ENCODE data around the gene GLB1L3. TPM values are rescaled to one million over a fixed set of nuclear protein-coding genes. Genes with fewer than 3 reads are reported as not detected.
"Not testable (repeated sequence)": the region's sequence is repeated elsewhere in the genome, so short reads cannot be mapped to it uniquely, and the experiment has no call there.

The GLB1L3 gene
- total and polyA plus RNA-seq, 5 donors from 2014 or later: 2.0 to 3.0 (median 2.3) TPM

GRCh38 chr11:134312807-134313206 lies 36.6 kb downstream of the GLB1L3 start:
- Mint-ChIP-seq H3K27ac (no peak overlapping the region), H3K36me3 (no peaks in the 10 kb centered on the region), H3K4me3 (no peak overlapping the region), H3K9me3 (peaks cover 2 to 13% (median 4%) of the 10 kb centered on the region in 7 donors), H3K4me1 (no peaks in the 10 kb centered on the region), H3K27me3 (peaks cover 9% of the 10 kb centered on the region)
- no peak overlapping the region for H3K4me3 ChIP-seq (ENCODE audit: low read depth, low read length)
- H3K36me3 ChIP-seq (ENCODE audit: control insufficient read depth, insufficient read depth, low read length): no peaks in the 10 kb centered on the region
- DNase-seq: no peak
- peaks cover 13 to 15% of the 10 kb centered on the region in 2 experiments for H3K9me3 ChIP-seq (ENCODE audit: control insufficient read depth in 2 of 2, low read length in 2 of 2)
- no peaks in the 10 kb centered on the region for H3K4me1 ChIP-seq (ENCODE audit: control insufficient read depth, insufficient read depth, low read length, poor library complexity, severe bottlenecking)
- no peaks in the 10 kb centered on the region for H3K27me3 ChIP-seq (ENCODE audit: control insufficient read depth, insufficient read depth, low read length)
- H3K27ac ChIP-seq (ENCODE audit: insufficient read depth, low read length, poor library complexity, severe bottlenecking): no peak overlapping the region
- no peak for ATAC-seq (ENCODE audit: low read depth in 2 of 2)

DNA sequence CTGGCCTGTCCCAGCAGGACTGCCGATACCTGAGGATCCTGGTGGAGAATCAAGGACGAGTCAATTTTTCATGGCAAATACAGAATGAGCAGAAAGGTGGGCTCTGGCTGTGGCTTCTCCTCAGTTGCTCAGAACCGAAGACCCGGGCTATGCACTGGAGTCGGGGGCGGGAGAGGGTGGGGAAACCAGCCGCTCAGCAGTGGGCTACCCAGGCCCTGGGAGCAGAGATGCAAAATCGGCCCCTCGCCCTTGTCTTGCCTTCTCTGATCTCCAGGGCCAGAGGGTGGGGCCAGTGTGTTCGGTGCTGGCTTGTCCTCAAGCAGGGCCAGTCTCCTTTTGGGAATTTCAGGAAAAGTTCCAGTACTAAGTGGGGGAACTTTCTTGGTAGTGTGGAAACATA lies 37.2 kb downstream of the GLB1L3 start:
- peaks cover 3 to 16% (median 7%) of the 10 kb centered on the region in 7 donors for H3K9me3 Mint-ChIP-seq
- H3K27ac ChIP-seq (ENCODE audit: insufficient read depth, low read length, poor library complexity, severe bottlenecking): no peak overlapping the region
- no peaks in the 10 kb centered on the region for H3K4me1 ChIP-seq (ENCODE audit: control insufficient read depth, insufficient read depth, low read length, poor library complexity, severe bottlenecking)
- no peaks in the 10 kb centered on the region for H3K36me3 ChIP-seq (ENCODE audit: control insufficient read depth, insufficient read depth, low read length)
- peaks cover 12% of the 10 kb centered on the region for H3K27me3 Mint-ChIP-seq
- no peak overlapping the region for H3K4me3 ChIP-seq (ENCODE audit: low read depth, low read length)
- ATAC-seq (ENCODE audit: low read depth in 2 of 2) (no peak), DNase-seq (no peak)
- no peaks in the 10 kb centered on the region for H3K4me1 Mint-ChIP-seq
- peaks cover 17 to 18% of the 10 kb centered on the region in 2 experiments for H3K9me3 ChIP-seq (ENCODE audit: control insufficient read depth in 2 of 2, low read length in 2 of 2)
- H3K27me3 ChIP-seq (ENCODE audit: control insufficient read depth, insufficient read depth, low read length): no peaks in the 10 kb centered on the region
- no peaks in the 10 kb centered on the region for H3K36me3 Mint-ChIP-seq
- H3K4me3 Mint-ChIP-seq: no peak overlapping the region
- no peak overlapping the region for H3K27ac Mint-ChIP-seq

DNA sequence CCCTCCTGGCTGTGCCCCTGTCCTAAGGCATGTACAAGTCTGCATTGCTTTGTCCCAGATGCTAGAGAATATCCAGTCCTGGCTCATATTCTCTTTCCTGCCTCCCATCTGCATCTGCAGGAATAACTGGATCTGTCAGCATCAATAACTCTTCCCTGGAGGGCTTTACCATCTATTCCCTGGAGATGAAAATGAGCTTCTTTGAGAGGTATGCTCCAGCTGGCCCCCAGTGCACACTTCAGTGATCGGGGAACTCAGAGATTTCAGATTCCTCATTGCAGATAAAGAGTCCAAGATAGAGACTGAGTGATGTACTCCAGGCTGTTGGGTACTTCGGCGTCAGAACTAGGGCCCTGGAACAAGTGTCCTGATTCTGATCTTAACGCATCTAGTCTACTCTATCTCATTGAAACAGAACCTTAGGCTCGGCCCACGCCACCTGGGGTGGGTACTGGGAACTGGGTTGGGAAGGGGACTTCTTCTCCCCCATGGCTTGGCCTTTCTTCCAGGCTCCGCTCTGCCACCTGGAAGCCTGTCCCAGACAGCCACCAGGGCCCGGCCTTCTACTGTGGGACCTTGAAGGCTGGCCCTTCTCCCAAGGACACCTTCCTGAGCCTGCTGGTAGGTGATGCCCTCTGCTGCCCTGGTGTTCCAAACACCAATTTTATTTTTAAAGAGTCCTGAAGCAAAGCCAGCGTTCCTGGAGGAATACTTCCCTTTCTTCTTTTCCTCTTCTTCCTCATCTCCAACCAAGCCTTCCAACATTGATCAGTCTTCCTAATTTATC lies 37.8 kb downstream of the GLB1L3 start:
- no peak overlapping the region for H3K4me3 Mint-ChIP-seq
- H3K9me3 Mint-ChIP-seq: peaks cover 3 to 20% (median 7%) of the 10 kb centered on the region in 7 donors

DNA sequence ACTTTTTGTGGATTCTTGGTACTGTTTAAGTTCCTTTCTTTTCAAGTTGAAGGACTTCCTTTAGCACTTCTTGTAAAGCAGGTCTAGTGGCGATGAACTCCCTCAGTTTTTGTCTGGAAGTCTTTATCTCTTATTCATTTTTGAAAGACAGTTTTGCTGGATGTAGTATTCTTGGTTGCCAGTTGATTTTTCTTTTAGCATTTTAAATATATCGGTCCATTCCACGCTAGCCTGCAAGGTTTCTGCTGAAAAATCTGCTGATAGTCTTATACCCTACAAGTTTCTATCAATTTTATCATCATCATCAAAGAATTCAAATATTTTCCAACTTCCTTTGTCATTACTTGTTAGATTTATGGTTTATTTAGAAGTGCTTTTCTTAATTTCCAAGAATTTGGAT lies 40.9 kb downstream of the GLB1L3 start:
- Mint-ChIP-seq H3K4me3 (no peak overlapping the region), H3K9me3 (peaks cover 6 to 41% (median 12%) of the 10 kb centered on the region in 7 donors), H3K27ac (no peak overlapping the region)

More for the DNA sequence above, 37.8 kb downstream of the GLB1L3 start:
- Histone ChIP-seq H3K4me3 (ENCODE audit: low read depth, low read length) (no peak overlapping the region), H3K4me1 (ENCODE audit: control insufficient read depth, insufficient read depth, low read length, poor library complexity, severe bottlenecking) (no peaks in the 10 kb centered on the region), H3K27me3 (ENCODE audit: control insufficient read depth, insufficient read depth, low read length) (no peaks in the 10 kb centered on the region), H3K27ac (ENCODE audit: insufficient read depth, low read length, poor library complexity, severe bottlenecking) (no peak overlapping the region), H3K36me3 (ENCODE audit: control insufficient read depth, insufficient read depth, low read length) (no peaks in the 10 kb centered on the region), H3K9me3 (ENCODE audit: control insufficient read depth in 2 of 2, low read length in 2 of 2) (peaks cover 17 to 23% of the 10 kb centered on the region in 2 experiments)
- no peaks in the 10 kb centered on the region for H3K36me3 Mint-ChIP-seq
- H3K27ac Mint-ChIP-seq: no peak overlapping the region
- ATAC-seq (ENCODE audit: low read depth in 2 of 2) (no peak), DNase-seq (no peak)
- no peaks in the 10 kb centered on the region for H3K4me1 Mint-ChIP-seq
- peaks cover 15% of the 10 kb centered on the region for H3K27me3 Mint-ChIP-seq

DNA sequence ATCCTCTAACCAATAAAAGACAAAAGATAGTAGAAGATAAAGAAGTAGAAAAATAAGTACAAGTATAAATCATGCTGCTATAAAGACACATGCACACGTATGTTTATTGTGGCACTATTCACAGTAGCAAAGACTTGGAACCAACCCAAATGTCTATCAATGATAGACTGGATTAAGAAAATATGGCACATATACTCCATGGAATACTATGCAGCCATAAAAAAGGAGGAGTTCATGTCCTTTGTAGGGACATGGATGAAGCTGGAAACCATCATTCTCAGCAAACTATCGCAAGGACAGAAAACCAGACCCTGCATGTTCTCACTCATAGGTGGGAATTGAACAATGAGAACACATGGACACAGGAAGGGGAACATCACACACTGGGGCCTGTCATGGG lies 45.2 kb downstream of the GLB1L3 start:
- H3K27ac Mint-ChIP-seq; H3K4me1 Mint-ChIP-seq; H3K27ac ChIP-seq (ENCODE audit: insufficient read depth, low read length, poor library complexity, severe bottlenecking); H3K4me1 ChIP-seq (ENCODE audit: control insufficient read depth, insufficient read depth, low read length, poor library complexity, severe bottlenecking); H3K4me3 Mint-ChIP-seq; DNase-seq; H3K36me3 ChIP-seq (ENCODE audit: control insufficient read depth, insufficient read depth, low read length); H3K4me3 ChIP-seq (ENCODE audit: low read depth, low read length); H3K36me3 Mint-ChIP-seq; ATAC-seq (ENCODE audit: low read depth in 2 of 2); H3K27me3 ChIP-seq (ENCODE audit: control insufficient read depth, insufficient read depth, low read length): not testable (repeated sequence)
- Mint-ChIP-seq H3K27me3 (peaks cover 17% of the 10 kb centered on the region), H3K9me3 (peaks cover 6 to 45% (median 12%) of the 10 kb centered on the region in 7 donors)
- H3K9me3 ChIP-seq (ENCODE audit: control insufficient read depth in 2 of 2, low read length in 2 of 2): peaks cover 26 to 37% of the 10 kb centered on the region in 2 experiments

More for the DNA sequence above, 40.9 kb downstream of the GLB1L3 start:
- Mint-ChIP-seq H3K27me3 (peaks cover 17% of the 10 kb centered on the region), H3K36me3 (no peaks in the 10 kb centered on the region), H3K4me1 (no peaks in the 10 kb centered on the region)
- no peaks in the 10 kb centered on the region for H3K36me3 ChIP-seq (ENCODE audit: control insufficient read depth, insufficient read depth, low read length)
- no peak for DNase-seq
- no peak overlapping the region for H3K27ac ChIP-seq (ENCODE audit: insufficient read depth, low read length, poor library complexity, severe bottlenecking)
- peaks cover 3% of the 10 kb centered on the region for H3K27me3 ChIP-seq (ENCODE audit: control insufficient read depth, insufficient read depth, low read length)
- H3K4me3 ChIP-seq (ENCODE audit: low read depth, low read length): no peak overlapping the region
- no peak for ATAC-seq (ENCODE audit: low read depth in 2 of 2)
- H3K4me1 ChIP-seq (ENCODE audit: control insufficient read depth, insufficient read depth, low read length, poor library complexity, severe bottlenecking): no peaks in the 10 kb centered on the region
- H3K9me3 ChIP-seq (ENCODE audit: control insufficient read depth in 2 of 2, low read length in 2 of 2): peaks cover 26 to 38% of the 10 kb centered on the region in 2 experiments

- Mint-ChIP-seq H3K9me3 (peaks cover 5 to 34% (median 9%) of the 10 kb centered on the region in 7 donors), H3K27ac (no peak overlapping the region), H3K36me3 (no peaks in the 10 kb centered on the region), H3K27me3 (peaks cover 23% of the 10 kb centered on the region), H3K4me3 (no peak overlapping the region), H3K4me1 (no peaks in the 10 kb centered on the region)
- no peak overlapping the region for H3K27ac ChIP-seq (ENCODE audit: insufficient read depth, low read length, poor library complexity, severe bottlenecking)
- ATAC-seq (ENCODE audit: low read depth in 2 of 2): no peak
- no peak overlapping the region for H3K4me3 ChIP-seq (ENCODE audit: low read depth, low read length)
- H3K9me3 ChIP-seq (ENCODE audit: control insufficient read depth in 2 of 2, low read length in 2 of 2): peaks cover 16 to 25% of the 10 kb centered on the region in 2 experiments
- H3K4me1 ChIP-seq (ENCODE audit: control insufficient read depth, insufficient read depth, low read length, poor library complexity, severe bottlenecking): no peaks in the 10 kb centered on the region
- H3K27me3 ChIP-seq (ENCODE audit: control insufficient read depth, insufficient read depth, low read length): peaks cover 9% of the 10 kb centered on the region
- no peak for DNase-seq
- H3K36me3 ChIP-seq (ENCODE audit: control insufficient read depth, insufficient read depth, low read length): no peaks in the 10 kb centered on the region
Observed at GRCh38 chr11:134322553-134322952, 46.4 kb downstream of the GLB1L3 start.

DNA sequence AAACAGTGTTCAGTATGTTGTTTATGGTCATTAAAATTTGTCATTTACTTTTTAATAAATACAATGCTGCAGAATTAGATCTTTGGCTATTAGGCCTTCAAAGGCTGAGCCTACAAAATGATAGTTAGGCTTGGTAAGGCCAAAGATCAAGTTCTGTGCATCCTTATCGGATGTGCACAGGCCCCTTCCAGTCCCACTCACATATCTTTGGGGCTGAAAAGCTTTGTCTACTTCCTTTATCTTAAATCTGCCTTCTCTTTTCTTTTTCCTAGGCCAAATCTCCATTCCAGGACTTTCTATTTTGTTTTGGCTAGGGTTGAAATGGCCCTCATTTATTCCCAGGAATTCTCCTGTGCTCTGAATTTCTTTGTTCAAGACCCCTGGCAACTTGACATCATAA lies 52.3 kb downstream of the GLB1L3 start:
- H3K4me1 ChIP-seq (ENCODE audit: control insufficient read depth, insufficient read depth, low read length, poor library complexity, severe bottlenecking): peaks cover 17% of the 10 kb centered on the region
- no peak overlapping the region for H3K4me3 ChIP-seq (ENCODE audit: low read depth, low read length)
- no peak overlapping the region for H3K27ac ChIP-seq (ENCODE audit: insufficient read depth, low read length, poor library complexity, severe bottlenecking)
- peaks cover 14% of the 10 kb centered on the region for H3K27me3 ChIP-seq (ENCODE audit: control insufficient read depth, insufficient read depth, low read length)
- no peaks in the 10 kb centered on the region for H3K36me3 Mint-ChIP-seq
- H3K4me1 Mint-ChIP-seq: peaks cover 0 to 14% (median 5%) of the 10 kb centered on the region in 4 donors
- no peak overlapping the region for H3K4me3 Mint-ChIP-seq
- H3K9me3 ChIP-seq (ENCODE audit: control insufficient read depth in 2 of 2, low read length in 2 of 2): no peaks in the 10 kb centered on the region
- peaks cover 30% of the 10 kb centered on the region for H3K27me3 Mint-ChIP-seq
- no peak for ATAC-seq (ENCODE audit: low read depth in 2 of 2)
- no peak overlapping the region for H3K27ac Mint-ChIP-seq
- H3K9me3 Mint-ChIP-seq: peaks cover 0 to 2% (median 0%) of the 10 kb centered on the region in 7 donors
- no peak for DNase-seq
- H3K36me3 ChIP-seq (ENCODE audit: control insufficient read depth, insufficient read depth, low read length): no peaks in the 10 kb centered on the region

Measured in CD4-positive, CD25-positive, alpha-beta regulatory T cell (primary cell).